NCI-H526 treated with DMSO at 0.1 percent for 48 hours (cell line): ENCODE results near the gene PPFIBP2.

Experiments
- DNase-seq: peaks from one replicate; lab custom pipeline; 2025; lab: John Stamatoyannopoulos, UW

The PPFIBP2 gene

GRCh38 chr11:7551571-7551970 is 37.8 kb downstream of the PPFIBP2 start:
- no peak for DNase-seq

GRCh38 chr11:7552666-7553065 is 38.9 kb downstream of the PPFIBP2 start:
- DNase-seq = no peak

GRCh38 chr11:7555052-7555699 is 41.4 kb downstream of the PPFIBP2 start:
- DNase-seq = no peak

- no peak for DNase-seq
Observed at GRCh38 chr11:7558046-7558445, 44.2 kb downstream of the PPFIBP2 start.

- DNase-seq = no peak
Observed at GRCh38 chr11:7559398-7560283, 45.8 kb downstream of the PPFIBP2 start.

- DNase-seq = no peak
Observed at GRCh38 chr11:7561562-7561961, 47.8 kb downstream of the PPFIBP2 start.

- DNase-seq = no peak
Observed at GRCh38 chr11:7563281-7563680, 49.5 kb downstream of the PPFIBP2 start.

- no peak for DNase-seq
Observed at GRCh38 chr11:7564803-7565202, 51.0 kb downstream of the PPFIBP2 start.

- no peak for DNase-seq
Observed at GRCh38 chr11:7567311-7567710, 53.5 kb downstream of the PPFIBP2 start.

- DNase-seq = no peak
Observed at GRCh38 chr11:7569044-7569443, 55.2 kb downstream of the PPFIBP2 start.

GRCh38 chr11:7570241-7570640 is 56.4 kb downstream of the PPFIBP2 start:
- no peak for DNase-seq

GRCh38 chr11:7570938-7571521 is 57.2 kb downstream of the PPFIBP2 start:
- DNase-seq = no peak

- DNase-seq = peak; percentile 73
Observed at GRCh38 chr11:7571640-7572000, 57.8 kb downstream of the PPFIBP2 start.

GRCh38 chr11:7572001-7572712 is 58.4 kb downstream of the PPFIBP2 start:
- no peak for DNase-seq

- no peak for DNase-seq
Observed at GRCh38 chr11:7573193-7573557, 59.4 kb downstream of the PPFIBP2 start.

GRCh38 chr11:7573558-7574296 is 59.9 kb downstream of the PPFIBP2 start:
- no peak for DNase-seq

- DNase-seq = no peak
Observed at GRCh38 chr11:7574491-7575130, 60.8 kb downstream of the PPFIBP2 start.

- DNase-seq = no peak
Observed at GRCh38 chr11:7575841-7576725, 62.3 kb downstream of the PPFIBP2 start.

- DNase-seq = no peak
Observed at GRCh38 chr11:7576726-7577290, 63.0 kb downstream of the PPFIBP2 start.
